Neural progenitor cell (in vitro differentiated cells): ENCODE results near the gene PPARG. TPM values are rescaled to one million over a fixed set of nuclear protein-coding genes. Genes with fewer than 3 reads are reported as not detected.

Experiments used
- DNase-seq: peaks from one replicate; pipeline ENCODE4 v3.0.0-alpha.2; 2016; ENCODE audit warnings: low spot score
- H2AFZ ChIP-seq: fragments of 200-600 bp; sonication (generic); replicated peaks from 2 replicates; pipeline ENCODE4 v1.6.1; 2016; ENCODE audit warnings: antibody characterized with exemption
- H3F3A ChIP-seq: fragments of 200-600 bp; sonication (generic); 2 replicates; pipeline ENCODE4 v1.6.1; 2016; ENCODE audit warnings: antibody characterized with exemption, low read depth
- H3K27ac ChIP-seq: fragments of 200-600 bp; sonication (generic); 2 replicates; pipeline ENCODE4 v1.5.1; 2016; ENCODE audit warnings: mild to moderate bottlenecking
- H3K27me3 ChIP-seq: fragments of 200-600 bp; sonication (generic); 2 replicates; pipeline ENCODE4 v1.6.1; 2016; ENCODE audit warnings: mild to moderate bottlenecking, moderate library complexity
- H3K36me3 ChIP-seq: fragments of 200-600 bp; sonication (generic); 2 replicates; pipeline ENCODE4 v1.5.1; 2016
- H3K4me1 ChIP-seq: fragments of 200-600 bp; sonication (generic); 2 replicates; pipeline ENCODE4 v1.6.1; 2016; ENCODE audit warnings: mixed run types
- H3K4me2 ChIP-seq: fragments of 200-600 bp; sonication (generic); 2 replicates; pipeline ENCODE4 v1.6.1; 2016
- H3K4me3 ChIP-seq: fragments of 200-600 bp; sonication (generic); 2 replicates; pipeline ENCODE4 v1.5.1; 2016
- H3K79me2 ChIP-seq: fragments of 200-600 bp; sonication (generic); 2 replicates; pipeline ENCODE4 v1.6.1; 2016; ENCODE audit warnings: low read depth
- H3K9ac ChIP-seq: fragments of 200-600 bp; sonication (generic); 2 replicates; pipeline ENCODE4 v1.6.1; 2016
- H3K9me3 ChIP-seq: fragments of 200-600 bp; sonication (generic); 2 replicates; pipeline ENCODE4 v1.5.1; 2016; ENCODE audit warnings: low read depth
- H4K20me1 ChIP-seq: fragments of 200-600 bp; sonication (generic); 2 replicates; pipeline ENCODE4 v1.6.1; 2016; ENCODE audit warnings: low read depth
- H3K27ac Mint-ChIP-seq: 3 replicates; pipeline ENCODE4 v1.8.0; 2021; ENCODE audit warnings: mixed read lengths
- H3K27me3 Mint-ChIP-seq: 2 replicates; pipeline ENCODE4 v1.8.0; 2022; ENCODE audit warnings: low read depth, mild to moderate bottlenecking, inconsistent platforms, moderate library complexity, mixed read lengths; ENCODE audit not compliant: insufficient read depth
- H3K36me3 Mint-ChIP-seq: 3 replicates; pipeline ENCODE4 v1.8.0; 2021; ENCODE audit warnings: mixed read lengths
- H3K4me1 Mint-ChIP-seq: 3 replicates; pipeline ENCODE4 v1.8.0; 2021; ENCODE audit warnings: mixed read lengths
- H3K4me3 Mint-ChIP-seq: 3 replicates; pipeline ENCODE4 v1.8.0; 2021; ENCODE audit warnings: mild to moderate bottlenecking, moderate library complexity, mixed read lengths
- H3K9me3 Mint-ChIP-seq: 3 replicates; pipeline ENCODE4 v1.8.0; 2020; ENCODE audit warnings: mixed read lengths
- CTCF ChIP-seq: fragments of 200-600 bp; sonication (generic); IDR thresholded peaks from 2 replicates; pipeline ENCODE4 v1.5.1; 2017; ENCODE audit warnings: antibody characterized with exemption, mild to moderate bottlenecking
- EZH2 ChIP-seq: fragments of 200-600 bp; sonication (generic); IDR thresholded peaks from 2 replicates; pipeline ENCODE4 v1.6.1; 2017; ENCODE audit warnings: antibody characterized with exemption, mild to moderate bottlenecking, moderate library complexity
- EZH2phosphoT487 ChIP-seq: fragments of 200-600 bp; sonication (generic); IDR thresholded peaks from 2 replicates; pipeline ENCODE4 v1.6.1; 2017; ENCODE audit warnings: antibody characterized with exemption
- total RNA-seq: library from RNA; depleted of rRNA; stranded (reverse); fragments of >200 nt; gene quantifications from 2 replicates; pipeline ENCODE4 v1.2.3, GENCODE V29; 2015; ENCODE audit warnings: low replicate concordance

Gene PPARG
- total RNA-seq, 1 donor from 2014 or later = not detected

GRCh38 chr3:12339701-12340480 lies 51.0 kb downstream of the PPARG start:
- H3K4me1 ChIP-seq = no peaks in the 10 kb centered on the region
- H3K4me3 ChIP-seq = no peak overlapping the region
- no peak overlapping the region for H3K27ac Mint-ChIP-seq
- no peak overlapping the region for H2AFZ ChIP-seq
- H3K27ac ChIP-seq = no peak overlapping the region
- no peaks in the 10 kb centered on the region for H3K27me3 ChIP-seq
- no peaks in the 10 kb centered on the region for H4K20me1 ChIP-seq
- no peaks in the 10 kb centered on the region for H3K27me3 Mint-ChIP-seq
- no peaks in the 10 kb centered on the region for H3K36me3 Mint-ChIP-seq
- no peaks in the 10 kb centered on the region for H3K4me1 Mint-ChIP-seq
- H3K9ac ChIP-seq = no peak overlapping the region
- peak; percentile 9 for DNase-seq
- H3K4me2 ChIP-seq = no peak overlapping the region
- no peaks in the 10 kb centered on the region for H3K9me3 Mint-ChIP-seq
- H3K79me2 ChIP-seq = no peaks in the 10 kb centered on the region
- H3K36me3 ChIP-seq = no peaks in the 10 kb centered on the region
- H3K4me3 Mint-ChIP-seq = no peak overlapping the region
- no peak for TF ChIP-seq CTCF
- no peak for TF ChIP-seq EZH2phosphoT487
- no peak for TF ChIP-seq EZH2
- H3F3A ChIP-seq = no peaks in the 10 kb centered on the region
- no peaks in the 10 kb centered on the region for H3K9me3 ChIP-seq

DNA sequence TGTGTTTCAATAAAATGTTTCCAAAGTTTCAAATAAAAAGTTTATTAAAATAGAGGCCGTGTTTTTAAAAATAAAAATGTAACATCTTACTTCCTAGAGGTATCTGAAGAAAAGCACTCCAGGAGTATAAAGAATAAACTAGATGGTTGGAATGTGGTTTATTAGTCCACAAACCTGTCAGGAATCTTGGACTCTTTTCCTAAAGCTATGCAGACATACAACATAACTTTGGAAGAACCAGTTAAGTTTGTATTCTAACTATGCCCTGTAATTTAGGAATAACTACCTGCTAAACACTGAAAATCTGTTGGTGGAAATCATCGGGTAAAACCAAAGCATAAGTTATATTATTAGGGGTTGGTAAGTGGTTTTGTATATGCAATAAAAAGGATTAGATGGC lies 51.6 kb downstream of the PPARG start:
- Mint-ChIP-seq H3K4me3 (no peak overlapping the region), H3K36me3 (no peaks in the 10 kb centered on the region), H3K27ac (no peak overlapping the region)

DNA sequence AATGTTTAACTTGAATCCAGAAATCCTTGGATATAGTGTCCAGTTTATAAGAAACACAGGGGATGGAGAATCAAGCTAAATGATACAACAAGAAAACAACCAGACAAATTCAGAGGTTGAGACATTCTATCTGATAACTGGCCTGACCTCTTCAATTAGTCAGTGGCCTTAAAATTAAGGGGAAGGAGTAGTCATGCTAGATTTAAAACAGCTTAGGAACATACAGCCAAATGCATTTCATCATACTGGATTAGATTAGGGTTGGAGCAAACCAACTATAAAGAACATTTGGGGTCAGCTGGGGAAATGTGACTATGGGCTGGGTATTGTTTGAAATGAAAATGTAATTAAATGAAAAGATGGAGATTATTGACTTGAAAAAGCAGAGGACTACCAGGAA lies 53.3 kb downstream of the PPARG start:
- Mint-ChIP-seq H3K4me3 (no peak overlapping the region), H3K27me3 (no peaks in the 10 kb centered on the region), H3K9me3 (no peaks in the 10 kb centered on the region), H3K4me1 (no peaks in the 10 kb centered on the region), H3K27ac (no peak overlapping the region), H3K36me3 (no peaks in the 10 kb centered on the region)
- Histone ChIP-seq H2AFZ (no peak overlapping the region), H3K9me3 (no peaks in the 10 kb centered on the region), H3F3A (no peaks in the 10 kb centered on the region), H3K9ac (no peak overlapping the region), H3K27ac (no peak overlapping the region), H3K79me2 (no peaks in the 10 kb centered on the region), H3K27me3 (no peaks in the 10 kb centered on the region), H3K4me2 (no peak overlapping the region), H3K4me1 (no peaks in the 10 kb centered on the region), H3K36me3 (no peaks in the 10 kb centered on the region), H4K20me1 (no peaks in the 10 kb centered on the region), H3K4me3 (no peak overlapping the region)
- no peak for DNase-seq
- TF ChIP-seq CTCF = no peak
- no peak for TF ChIP-seq EZH2
- no peak for TF ChIP-seq EZH2phosphoT487

More for the DNA sequence above, 51.6 kb downstream of the PPARG start:
- Histone ChIP-seq H3K9ac (no peak overlapping the region), H3K4me2 (no peak overlapping the region), H3K27ac (no peak overlapping the region), H4K20me1 (no peaks in the 10 kb centered on the region), H3K36me3 (no peaks in the 10 kb centered on the region), H3K27me3 (no peaks in the 10 kb centered on the region), H3K79me2 (no peaks in the 10 kb centered on the region), H3K9me3 (no peaks in the 10 kb centered on the region), H3K4me3 (no peak overlapping the region), H2AFZ (no peak overlapping the region), H3F3A (no peaks in the 10 kb centered on the region), H3K4me1 (no peaks in the 10 kb centered on the region)
- no peaks in the 10 kb centered on the region for H3K27me3 Mint-ChIP-seq
- no peak for DNase-seq
- no peaks in the 10 kb centered on the region for H3K4me1 Mint-ChIP-seq
- H3K9me3 Mint-ChIP-seq = no peaks in the 10 kb centered on the region
- no peak for TF ChIP-seq EZH2phosphoT487
- TF ChIP-seq EZH2 = no peak
- TF ChIP-seq CTCF = no peak
